ENCODE data around the gene GOLGA8N.
"Not testable (repeated sequence)": the region's sequence is repeated elsewhere in the genome, so short reads cannot be mapped to it uniquely, and the experiment has no call there.

DNA sequence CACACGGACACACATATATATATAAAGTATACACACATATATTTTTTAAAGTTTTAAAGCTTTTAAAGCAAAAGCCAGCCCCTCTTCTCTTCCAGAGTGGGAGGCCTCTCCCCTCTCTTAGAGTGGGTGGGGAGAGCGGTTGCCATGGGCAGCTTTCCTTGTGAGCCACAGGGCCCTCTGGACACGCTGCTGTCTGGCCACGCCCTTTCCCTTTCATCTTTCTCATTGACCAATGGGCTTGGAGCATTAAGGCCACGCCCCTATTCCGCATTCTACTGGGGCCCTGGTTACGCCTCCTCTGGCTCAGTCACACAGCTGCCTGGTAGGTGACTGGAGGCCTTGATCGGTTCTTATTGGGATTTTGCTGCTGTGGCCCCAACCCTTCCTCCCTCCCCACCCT is at the start of gene GOLGA8N:
- TF ChIP-seq, protein P1, sequence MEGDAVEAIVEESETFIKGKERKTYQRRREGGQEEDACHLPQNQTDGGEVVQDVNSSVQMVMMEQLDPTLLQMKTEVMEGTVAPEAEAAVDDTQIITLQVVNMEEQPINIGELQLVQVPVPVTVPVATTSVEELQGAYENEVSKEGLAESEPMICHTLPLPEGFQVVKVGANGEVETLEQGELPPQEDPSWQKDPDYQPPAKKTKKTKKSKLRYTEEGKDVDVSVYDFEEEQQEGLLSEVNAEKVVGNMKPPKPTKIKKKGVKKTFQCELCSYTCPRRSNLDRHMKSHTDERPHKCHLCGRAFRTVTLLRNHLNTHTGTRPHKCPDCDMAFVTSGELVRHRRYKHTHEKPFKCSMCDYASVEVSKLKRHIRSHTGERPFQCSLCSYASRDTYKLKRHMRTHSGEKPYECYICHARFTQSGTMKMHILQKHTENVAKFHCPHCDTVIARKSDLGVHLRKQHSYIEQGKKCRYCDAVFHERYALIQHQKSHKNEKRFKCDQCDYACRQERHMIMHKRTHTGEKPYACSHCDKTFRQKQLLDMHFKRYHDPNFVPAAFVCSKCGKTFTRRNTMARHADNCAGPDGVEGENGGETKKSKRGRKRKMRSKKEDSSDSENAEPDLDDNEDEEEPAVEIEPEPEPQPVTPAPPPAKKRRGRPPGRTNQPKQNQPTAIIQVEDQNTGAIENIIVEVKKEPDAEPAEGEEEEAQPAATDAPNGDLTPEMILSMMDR (conservative IDR thresholded peaks at IDR 0.05; ENCODE audit: low read length): not testable (repeated sequence)
- TF ChIP-seq EZH2phosphoT487 (IDR thresholded peaks at IDR 0.05; ENCODE audit: borderline replicate concordance): not testable (repeated sequence)
